GM19372 (cell line): ENCODE results near the gene PDE4B.
"Not testable (repeated sequence)": the region's sequence is repeated elsewhere in the genome, so short reads cannot be mapped to it uniquely, and the experiment has no call there.

ENCODE experiments used
- ATAC-seq: cut with Tn5 transposase; IDR thresholded peaks from one replicate; pipeline ENCODE4 v1.9.1; 2021; ENCODE audit warnings: mild to moderate bottlenecking, low read depth, moderate library complexity; ENCODE audit not compliant: unreplicated experiment

The PDE4B gene

DNA sequence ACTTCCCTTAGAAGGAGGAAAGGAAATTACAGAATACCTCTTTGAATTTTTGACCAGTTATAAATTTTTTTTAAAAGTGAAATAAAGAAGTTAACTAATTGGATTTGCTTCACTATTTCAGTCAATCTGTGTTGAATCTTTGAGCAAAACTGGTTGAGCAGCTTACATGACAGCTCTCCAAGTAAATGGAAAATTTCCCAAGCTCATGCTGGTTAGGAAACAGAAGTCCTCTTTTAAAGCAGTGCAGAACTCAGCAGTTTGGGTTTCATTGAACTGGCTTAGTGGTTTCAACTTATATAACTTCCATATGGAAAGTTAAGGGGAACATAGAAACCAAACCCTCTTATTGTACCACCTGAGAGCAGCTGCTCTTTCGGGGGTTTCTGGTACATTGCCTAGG, 250.5 kb downstream of the PDE4B start:
- no peak for ATAC-seq

DNA sequence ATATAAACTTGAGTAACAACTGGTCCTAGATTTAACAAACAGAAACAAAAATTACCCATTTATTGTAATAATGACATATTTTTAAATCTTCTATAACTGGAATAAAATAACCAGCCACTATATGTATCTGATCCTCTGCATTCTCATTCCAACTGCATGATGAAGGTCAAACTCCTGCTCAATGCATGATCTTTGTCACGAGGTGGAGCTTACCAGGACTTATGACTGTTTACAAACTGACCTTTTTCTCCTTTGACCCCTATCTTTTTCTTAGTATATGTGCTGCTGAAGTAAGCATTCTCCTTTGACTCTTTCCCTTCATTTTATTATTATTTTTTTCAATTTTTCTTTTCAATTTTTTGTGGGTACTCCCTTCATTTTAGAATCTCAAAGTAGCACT, 252.2 kb downstream of the PDE4B start:
- no peak for ATAC-seq

DNA sequence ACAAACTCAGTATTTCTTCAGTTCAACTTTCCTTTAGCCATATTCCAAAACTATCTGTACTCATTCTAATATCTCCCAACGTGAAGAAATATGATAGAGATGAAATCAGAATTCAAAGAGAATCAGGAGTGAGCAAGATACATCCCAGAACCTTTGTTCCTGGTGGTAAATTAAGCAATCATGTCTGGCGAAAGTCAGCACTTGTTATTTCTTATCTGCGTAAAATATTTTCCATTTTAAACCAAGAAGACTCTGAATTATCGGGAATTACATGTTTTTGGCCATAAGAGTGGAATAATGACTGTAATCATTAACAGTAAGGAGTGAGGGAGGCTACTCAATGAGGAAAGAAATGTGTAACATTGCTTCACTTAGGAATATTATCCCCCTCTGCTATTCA, 253.7 kb downstream of the PDE4B start:
- ATAC-seq, result no peak

DNA sequence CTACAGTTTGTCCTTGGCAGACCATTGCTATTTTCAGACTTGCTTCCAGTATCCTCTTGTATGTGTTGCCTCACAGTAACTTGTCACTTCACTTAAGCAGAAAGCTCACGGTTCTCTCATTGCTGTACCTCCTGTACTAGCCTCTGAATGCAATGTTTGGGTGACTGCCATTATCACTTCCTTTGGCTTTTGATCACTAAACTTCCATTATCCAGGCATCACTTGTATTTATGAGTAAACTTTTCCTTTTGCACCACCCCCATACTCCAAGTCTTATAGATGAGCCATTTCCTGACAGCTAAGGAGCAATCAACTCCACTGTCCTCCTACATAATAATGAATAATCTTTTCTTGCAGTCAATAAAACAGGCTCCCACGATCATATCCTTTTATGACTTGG, 255.3 kb downstream of the PDE4B start:
- no peak for ATAC-seq

DNA sequence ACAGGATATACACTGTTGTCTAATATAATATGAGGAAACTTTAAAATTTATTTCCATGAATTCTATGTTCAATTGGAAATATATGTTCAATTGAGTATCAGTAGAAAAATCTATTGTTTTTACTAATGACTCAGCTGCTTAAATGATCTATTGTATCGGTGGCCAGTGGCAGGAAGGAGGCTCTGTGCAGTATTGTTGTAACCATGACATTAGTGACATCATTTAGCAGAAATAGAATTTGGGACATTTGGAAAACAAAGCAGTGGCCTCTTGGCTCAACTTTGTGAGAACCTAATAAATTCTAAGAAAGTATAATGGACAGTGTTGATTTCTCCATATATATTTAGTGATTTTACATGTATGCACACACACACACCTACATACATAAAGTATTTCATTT, 257.4 kb downstream of the PDE4B start:
- ATAC-seq, result no peak

DNA sequence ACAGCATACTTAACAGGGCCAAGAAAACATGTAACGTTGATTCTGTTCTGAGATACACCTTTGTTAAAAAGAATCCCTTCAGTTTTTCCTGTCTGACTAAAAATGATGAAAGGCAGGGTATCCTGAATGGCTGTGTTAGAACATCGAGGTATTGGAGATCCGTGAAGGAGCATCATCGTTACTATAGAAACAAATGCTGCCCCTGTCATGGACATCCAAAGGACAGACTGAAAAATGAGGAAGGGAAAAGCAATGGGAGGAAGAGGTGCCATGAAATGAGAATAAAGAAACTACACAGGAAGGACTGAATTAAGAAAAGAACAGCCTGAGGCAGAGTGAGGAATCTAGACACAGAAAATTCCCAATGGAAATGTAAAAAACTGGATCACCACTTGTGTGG, 257.9 kb downstream of the PDE4B start:
- ATAC-seq, result no peak

DNA sequence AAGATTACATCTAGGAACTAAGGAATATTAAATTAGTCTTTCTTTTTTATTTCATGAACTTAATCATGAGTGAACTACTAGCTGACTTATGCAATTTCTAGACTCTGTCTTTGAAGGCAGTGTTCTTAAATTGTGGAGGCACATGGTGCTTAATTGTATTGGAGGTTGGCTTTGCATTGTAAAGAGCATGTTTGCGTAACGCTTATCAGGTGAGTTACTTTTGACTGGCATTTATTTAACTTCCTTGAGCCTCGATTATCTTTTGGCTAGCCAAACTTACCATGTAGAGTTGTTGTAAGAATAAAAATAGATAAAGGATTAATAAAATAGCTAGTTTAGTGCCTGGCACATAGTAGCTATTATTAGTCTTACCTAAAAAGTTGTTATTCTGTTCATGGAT, 262.4 kb downstream of the PDE4B start:
- ATAC-seq, result no peak

DNA sequence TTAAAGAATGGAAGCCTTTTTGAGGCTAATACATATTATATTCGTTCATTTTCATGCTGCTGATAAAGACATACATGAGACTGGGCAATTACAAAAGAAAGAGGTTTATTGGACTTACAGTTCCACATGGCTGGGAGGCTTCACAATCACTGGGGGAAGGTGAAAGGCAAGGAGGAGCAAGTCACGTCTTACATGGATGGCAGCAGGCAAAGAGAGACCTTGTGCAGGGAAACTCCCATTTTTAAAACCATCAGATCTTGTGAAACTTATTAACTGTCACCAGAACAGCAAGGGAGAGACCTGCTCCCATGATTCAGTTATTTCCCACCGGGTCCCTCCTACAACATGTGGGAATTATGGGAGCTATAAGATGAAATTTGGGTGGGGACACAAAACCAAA, 264.8 kb downstream of the PDE4B start:
- not testable (repeated sequence) for ATAC-seq

DNA sequence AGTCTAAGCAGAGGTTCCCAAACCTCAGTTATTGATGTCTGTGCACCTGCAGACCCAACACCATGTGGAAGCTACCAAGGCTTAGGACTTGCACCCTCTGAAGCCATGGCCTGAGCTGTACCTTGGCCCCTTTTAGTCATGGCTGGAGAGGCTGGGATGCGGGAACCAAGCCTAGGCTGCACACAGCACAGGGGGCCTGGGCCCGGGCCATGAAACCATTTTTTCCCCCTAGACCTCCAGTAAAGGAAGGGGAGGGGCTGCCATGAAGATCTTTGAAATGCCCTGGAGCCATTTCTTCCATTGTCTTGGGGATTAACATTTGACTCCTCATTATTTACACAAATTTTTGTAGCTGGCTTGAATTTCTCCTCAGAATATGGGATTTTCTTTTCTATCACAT, 265.9 kb downstream of the PDE4B start:
- ATAC-seq, result no peak

DNA sequence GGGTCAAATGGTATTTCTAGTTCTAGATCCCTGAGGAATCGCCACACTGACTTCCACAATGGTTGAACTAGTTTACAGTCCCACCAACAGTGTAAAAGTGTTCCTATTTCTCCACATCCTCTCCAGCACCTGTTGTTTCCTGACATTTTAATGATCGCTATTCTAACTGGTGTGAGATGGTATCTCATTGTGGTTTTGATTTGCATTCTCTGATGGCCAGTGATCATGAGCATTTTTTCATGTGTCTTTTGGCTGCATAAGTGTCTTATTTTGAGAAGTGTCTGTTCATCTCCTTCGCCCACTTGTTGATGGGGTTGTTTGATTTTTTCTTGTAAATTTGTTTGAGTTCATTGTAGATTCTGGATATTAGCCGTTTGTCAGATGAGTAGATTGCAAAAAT, 274.5 kb downstream of the PDE4B start:
- not testable (repeated sequence) for ATAC-seq

DNA sequence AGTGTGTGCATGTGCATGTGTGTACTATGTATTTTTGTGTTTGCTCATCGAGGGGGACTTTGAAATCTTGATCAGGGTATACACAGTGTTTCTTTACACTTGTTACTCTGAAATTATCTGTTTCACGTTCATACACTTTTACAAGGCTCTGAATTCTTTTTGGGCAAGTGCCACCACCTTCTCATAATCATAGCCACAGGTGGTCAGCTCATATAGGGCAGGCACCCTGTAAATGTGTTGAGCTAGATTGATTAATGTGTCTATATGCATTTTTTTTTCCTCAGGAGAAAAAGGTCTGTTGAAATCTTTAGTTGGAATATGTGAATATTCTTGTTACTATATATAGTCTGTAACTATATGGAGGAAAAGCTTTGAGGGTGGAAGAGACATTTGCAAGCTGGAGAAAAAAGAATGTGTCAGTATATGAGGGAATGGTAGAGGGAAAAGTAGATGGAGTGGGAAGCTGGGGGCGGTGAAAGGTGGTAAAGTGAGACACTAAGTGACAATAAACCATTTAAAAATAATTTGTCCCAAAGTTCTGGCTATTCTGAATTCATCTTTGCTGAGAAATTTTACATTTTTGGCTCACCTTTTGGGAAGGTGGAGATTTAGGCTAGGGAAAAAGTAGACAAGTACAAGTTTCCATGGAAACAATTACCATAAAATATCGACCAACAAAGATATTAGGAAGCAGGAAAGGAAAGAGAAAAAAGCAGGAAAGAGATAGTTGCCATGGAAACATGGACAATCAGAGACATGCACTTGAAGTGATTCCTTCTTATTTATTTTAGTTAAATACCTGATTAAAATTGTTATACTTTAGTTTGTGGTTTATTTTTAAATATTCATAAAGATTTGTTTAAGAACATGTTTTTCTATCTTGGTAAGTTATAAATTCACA, 277.5 kb downstream of the PDE4B start:
- no peak for ATAC-seq

DNA sequence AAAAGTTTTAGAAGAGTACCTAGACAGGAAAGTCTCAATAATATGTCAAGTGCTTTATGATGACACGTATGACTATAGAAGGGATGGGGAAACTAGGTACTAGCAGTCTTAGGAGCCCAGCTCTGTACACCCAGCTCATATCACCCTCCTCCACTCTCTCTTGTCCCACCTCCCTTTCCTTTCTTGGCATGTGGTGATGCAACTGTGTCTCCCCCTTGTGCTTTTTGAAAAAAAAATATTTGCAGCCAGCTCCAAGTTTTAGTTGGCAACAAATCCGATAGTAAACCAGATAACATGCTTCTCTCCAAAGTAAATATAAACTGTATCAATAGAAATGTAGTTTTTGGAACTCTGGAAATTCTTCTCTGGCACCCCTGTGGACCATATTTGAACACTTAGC, 280.7 kb downstream of the PDE4B start:
- ATAC-seq, result no peak

DNA sequence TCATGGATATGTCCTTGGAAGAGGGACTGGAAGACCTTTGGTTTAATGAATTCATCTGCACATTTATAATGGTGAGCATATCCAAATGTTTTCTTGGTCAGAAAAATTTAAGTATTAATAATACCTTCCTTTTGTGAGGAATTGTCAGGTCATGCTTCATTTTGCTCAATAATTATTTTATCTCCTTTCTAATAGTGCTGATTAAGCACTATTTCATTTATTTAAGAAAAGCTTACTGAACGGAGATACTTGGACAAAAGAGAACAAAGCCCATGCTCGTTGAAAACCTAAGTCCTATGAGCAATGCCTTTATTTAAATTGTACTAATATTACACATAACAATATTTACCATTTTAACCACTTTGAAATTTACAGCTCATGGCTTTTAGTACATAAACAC, 281.5 kb downstream of the PDE4B start:
- ATAC-seq, result no peak

DNA sequence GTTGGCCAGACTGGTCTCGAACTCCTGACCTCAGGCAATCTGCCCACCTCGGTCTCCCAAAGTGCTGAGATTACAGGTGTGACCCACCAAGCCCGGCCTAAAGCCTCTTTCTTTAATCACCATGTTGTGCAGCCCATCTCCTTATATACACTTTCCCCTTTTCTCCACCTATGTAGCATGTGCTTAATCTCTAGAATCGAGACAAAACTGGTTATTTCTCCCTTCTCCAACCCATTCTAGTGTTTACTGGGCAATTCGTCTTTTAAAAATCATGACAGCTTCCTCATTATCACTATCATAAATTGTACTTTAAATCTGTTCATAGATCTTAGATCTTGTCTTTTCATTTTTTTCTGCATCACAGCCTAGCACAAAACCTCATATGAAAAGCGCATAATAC, 285.7 kb downstream of the PDE4B start:
- ATAC-seq, result no peak

DNA sequence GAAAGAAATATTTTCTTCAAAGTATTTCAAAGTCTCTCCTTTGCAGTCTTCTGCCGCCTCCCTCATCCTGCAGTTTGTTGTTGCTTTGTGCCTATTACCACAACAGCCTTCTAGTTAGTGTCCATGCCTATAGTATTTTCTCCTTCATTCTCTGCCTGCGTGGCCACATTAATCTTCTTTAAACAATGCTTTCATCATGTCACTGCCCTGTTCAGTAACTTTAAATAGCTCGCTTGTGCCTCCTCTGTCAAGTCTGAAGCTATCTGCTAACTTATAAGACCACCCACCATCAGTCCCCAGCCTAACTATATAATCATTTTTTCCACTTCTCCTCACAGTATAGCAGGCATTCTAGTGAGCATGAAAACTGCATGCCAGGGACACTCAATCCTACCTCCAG, 290.3 kb downstream of the PDE4B start:
- ATAC-seq, result no peak

DNA sequence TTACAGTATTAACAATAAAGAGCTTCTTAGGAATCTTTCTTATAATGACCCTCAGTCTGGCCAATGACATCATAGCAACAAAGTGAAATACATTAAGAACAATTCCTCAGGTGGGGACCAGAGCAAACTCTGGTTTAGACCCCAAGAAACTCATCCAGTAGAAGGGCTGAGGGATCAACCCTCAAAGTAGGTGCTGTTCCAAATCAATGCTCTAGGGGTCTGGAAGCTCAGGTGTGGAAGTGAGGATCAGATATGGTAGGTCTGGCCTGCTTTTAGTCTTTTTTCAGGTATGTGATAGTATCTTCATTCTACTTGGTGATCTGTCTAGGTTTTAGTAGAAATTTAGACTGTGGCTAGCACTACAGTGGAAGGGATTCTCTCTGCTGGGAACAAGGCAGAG, 291.7 kb downstream of the PDE4B start:
- no peak for ATAC-seq

DNA sequence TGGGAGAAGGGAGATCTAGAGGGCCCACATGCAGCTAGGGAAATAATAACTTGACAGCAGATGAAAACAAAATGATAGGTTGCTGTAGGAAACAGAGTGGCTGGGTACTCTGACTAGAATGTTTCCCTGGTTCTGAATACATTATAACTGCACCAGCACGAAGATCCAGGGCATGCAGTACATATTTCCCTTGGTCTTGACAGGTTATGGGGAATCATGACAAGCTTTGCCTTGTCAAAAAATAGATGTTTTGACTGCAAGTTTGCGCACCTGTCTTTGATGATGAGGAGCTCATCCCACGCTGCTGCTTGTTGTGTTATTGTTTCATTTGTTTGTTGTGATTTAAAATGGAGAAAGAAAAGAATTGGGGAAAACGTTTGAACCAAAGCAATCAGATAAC, 292.9 kb downstream of the PDE4B start:
- no peak for ATAC-seq

DNA sequence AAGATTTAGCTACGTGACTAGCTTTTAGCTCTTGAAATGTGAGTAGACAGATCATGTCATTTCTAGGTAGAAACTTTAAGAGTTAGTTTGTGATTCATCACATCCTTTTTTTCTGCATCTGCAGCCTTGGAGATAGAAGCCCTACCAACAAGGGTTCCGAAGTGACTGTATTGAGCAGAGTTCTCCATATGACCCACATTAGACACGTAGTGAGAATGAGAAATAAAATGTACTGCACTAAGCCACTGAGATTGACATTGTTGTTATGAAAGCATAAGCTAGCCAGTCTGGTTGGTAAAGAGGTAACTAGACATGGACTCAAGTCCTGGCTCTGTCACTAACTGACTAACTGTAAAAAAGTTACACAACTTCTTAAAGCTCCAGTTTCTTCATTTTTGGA, 296.1 kb downstream of the PDE4B start:
- no peak for ATAC-seq

DNA sequence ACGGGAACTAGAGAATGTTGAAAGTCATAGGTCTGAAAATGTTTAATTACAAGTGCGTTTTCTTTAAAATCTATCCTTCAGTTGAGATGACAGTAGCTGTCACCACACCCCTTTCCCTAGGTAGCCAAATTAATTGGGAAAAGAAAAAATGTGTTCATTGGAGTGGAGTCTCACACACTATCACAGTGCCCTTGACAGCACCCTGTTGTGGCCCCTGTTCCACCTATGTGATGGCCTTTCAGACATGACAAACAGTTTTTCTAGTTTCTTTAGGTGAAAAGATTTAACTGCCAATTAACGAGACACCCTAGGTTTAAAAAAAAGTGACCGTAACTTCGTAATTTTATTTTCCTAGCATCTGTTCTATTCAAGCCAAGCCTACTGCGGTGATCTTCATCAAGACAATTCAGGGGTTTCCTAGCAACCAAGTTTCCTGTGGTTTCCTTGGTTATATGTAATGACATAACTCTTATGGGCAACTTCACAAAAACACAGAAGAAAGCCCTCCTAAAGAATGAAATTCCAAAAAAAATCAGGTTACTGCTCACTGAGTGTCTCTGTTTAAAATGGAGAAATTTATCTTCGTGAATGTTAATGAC, 298.3 kb downstream of the PDE4B start:
- no peak for ATAC-seq

DNA sequence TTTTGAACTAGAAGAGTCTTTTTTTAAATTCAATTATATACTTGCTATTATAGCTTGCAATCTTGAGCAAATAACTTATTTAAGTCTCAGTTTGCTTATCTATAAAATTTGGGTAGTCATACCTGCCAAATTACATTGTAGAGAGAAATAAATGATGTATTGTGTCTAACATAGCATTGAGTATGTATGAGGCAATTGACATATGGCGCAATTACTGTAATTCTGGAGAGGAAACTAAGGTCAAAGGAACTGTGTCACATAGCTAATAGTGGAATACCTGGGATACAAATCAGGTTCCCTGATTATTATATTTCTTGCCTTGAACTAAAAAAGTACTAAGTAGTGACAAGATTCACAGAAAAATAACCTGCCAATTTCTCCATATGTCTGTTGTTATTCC, 302.5 kb downstream of the PDE4B start:
- ATAC-seq, result no peak

DNA sequence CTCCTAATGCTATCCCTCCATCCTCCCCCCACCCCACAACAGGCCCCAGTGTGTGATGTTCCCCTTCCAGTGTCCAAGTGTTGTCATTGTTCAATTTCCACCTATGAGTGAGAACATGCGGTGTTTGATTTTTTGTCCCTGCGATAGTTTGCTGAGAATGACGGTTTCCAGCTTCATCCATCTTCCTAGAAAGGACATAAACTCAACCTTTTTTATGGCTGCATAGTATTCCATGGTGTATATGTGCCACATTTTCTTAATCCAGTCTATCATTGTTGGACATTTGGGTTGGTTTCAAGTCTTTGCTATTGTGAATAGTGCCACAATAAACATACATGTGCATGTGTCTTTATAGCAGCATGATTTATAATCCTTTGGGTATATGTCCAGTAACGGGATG, 308.3 kb downstream of the PDE4B start:
- ATAC-seq, result not testable (repeated sequence)

DNA sequence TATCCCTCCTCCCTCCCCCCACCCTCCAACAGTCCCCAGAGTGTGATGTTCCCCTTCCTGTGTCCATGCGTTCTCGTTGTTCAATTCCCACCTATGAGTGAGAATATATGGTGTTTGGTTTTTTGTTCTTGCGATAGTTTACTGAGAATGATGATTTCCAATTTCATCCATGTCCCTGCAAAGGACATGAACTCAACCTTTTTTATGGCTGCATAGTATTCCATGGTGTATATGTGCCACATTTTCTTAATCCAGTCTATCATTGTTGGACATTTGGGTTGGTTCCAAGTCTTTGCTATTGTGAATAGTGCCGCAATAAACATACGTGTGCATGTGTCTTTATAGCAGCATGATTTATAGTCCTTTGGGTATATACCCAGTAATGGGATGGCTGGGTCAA, 311.4 kb downstream of the PDE4B start:
- ATAC-seq, result not testable (repeated sequence)
